Vagina (tissue), 2 donors: ENCODE results near the gene COL17A1.

Experiments
- POLR2AphosphoS5 ChIP-seq, 2 donors: sonication (generic); formaldehyde crosslinking; IDR thresholded peaks; one replicate each; pipeline ENCODE4 v1.9.0; 2017; ENCODE audit warnings: antibody characterized with exemption in 2 of 2, mild to moderate bottlenecking in 2 of 2, low read depth in 1 of 2; ENCODE audit not compliant: insufficient read depth in 1 of 2
- TF ChIP-seq, protein P1 (sequence below), 3 experiments: fragments of 450-650 bp in 2 of 3; fragments of 200-600 bp in 1 of 3; sonication (generic) in 1 of 3; IDR thresholded peaks; one replicate each; pipeline ENCODE4 v1.5.1; 2017 to 2019; ENCODE audit warnings: antibody characterized with exemption in 3 of 3, mild to moderate bottlenecking in 2 of 3, moderate library complexity in 2 of 3

DNA sequence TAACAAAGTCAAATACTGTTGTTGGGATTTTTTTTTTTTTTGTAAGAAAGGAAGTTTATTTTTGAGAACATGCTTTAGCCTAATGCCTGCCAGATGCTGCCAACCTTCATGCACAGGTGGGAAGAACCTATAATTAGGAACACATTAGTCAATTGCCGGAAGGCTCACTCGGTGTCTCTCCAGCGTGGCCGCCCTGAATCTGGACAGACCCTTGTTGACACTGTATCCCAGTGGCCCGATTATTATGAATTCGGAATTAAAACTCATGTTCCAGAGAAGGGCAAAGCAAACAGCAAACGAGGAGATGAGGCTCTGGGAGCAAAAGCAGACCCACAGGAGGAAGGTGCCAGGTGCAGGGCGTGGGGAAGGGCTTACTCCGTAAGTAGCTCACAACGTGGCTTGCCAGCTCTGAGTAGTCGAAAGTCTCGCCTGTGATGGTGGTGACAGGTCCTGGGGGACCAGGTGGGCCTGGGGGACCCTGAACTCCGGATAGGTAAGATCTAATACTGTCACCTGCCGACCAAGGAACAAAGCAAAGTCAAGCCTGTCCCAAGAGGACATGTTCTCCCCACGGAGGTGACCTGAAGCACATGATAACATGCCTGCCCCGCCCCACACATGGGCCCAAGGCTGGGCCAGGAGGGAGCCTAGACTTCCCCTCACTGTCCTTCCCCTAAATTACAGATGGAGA is 48.3 kb downstream of the COL17A1 start:
- TF ChIP-seq, protein P1, sequence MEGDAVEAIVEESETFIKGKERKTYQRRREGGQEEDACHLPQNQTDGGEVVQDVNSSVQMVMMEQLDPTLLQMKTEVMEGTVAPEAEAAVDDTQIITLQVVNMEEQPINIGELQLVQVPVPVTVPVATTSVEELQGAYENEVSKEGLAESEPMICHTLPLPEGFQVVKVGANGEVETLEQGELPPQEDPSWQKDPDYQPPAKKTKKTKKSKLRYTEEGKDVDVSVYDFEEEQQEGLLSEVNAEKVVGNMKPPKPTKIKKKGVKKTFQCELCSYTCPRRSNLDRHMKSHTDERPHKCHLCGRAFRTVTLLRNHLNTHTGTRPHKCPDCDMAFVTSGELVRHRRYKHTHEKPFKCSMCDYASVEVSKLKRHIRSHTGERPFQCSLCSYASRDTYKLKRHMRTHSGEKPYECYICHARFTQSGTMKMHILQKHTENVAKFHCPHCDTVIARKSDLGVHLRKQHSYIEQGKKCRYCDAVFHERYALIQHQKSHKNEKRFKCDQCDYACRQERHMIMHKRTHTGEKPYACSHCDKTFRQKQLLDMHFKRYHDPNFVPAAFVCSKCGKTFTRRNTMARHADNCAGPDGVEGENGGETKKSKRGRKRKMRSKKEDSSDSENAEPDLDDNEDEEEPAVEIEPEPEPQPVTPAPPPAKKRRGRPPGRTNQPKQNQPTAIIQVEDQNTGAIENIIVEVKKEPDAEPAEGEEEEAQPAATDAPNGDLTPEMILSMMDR (IDR thresholded peaks at IDR 0.05) = no peak
- no peak for TF ChIP-seq POLR2AphosphoS5 (IDR thresholded peaks at IDR 0.05; ENCODE audit: insufficient read depth in 1 of 2, low read depth in 1 of 2)
